HG02973 (cell line): ENCODE measurements around the gene C2orf78.

Source experiments
- ATAC-seq: cut with Tn5 transposase; IDR thresholded peaks from one replicate; pipeline ENCODE4 v1.9.1; 2021; ENCODE audit warnings: moderate library complexity; ENCODE audit not compliant: unreplicated experiment

The C2orf78 gene

GRCh38 chr2:73837847-73838585 is 54.0 kb downstream of the C2orf78 start:
- ATAC-seq, result no peak

GRCh38 chr2:73838889-73839534 is 55.0 kb downstream of the C2orf78 start:
- ATAC-seq, result no peak

- no peak for ATAC-seq
Observed at GRCh38 chr2:73839653-73840411, 55.8 kb downstream of the C2orf78 start.

- ATAC-seq, result no peak
Observed at GRCh38 chr2:73841912-73842738, 58.1 kb downstream of the C2orf78 start.

- no peak for ATAC-seq
Observed at GRCh38 chr2:73842739-73843019, 58.7 kb downstream of the C2orf78 start.

- no peak for ATAC-seq
Observed at GRCh38 chr2:73844087-73844486, 60.1 kb downstream of the C2orf78 start.

- ATAC-seq, result no peak
Observed at GRCh38 chr2:73850009-73850408, 66.0 kb downstream of the C2orf78 start.

GRCh38 chr2:73851274-73851673 is 67.3 kb downstream of the C2orf78 start:
- no peak for ATAC-seq

- ATAC-seq, result no peak
Observed at GRCh38 chr2:73852020-73852419, 68.0 kb downstream of the C2orf78 start.

GRCh38 chr2:73855526-73855925 is 71.5 kb downstream of the C2orf78 start:
- no peak for ATAC-seq

- no peak for ATAC-seq
Observed at GRCh38 chr2:73856214-73856613, 72.2 kb downstream of the C2orf78 start.

- no peak for ATAC-seq
Observed at GRCh38 chr2:73859721-73860586, 76.0 kb downstream of the C2orf78 start.

GRCh38 chr2:73862987-73863386 is 79.0 kb downstream of the C2orf78 start:
- no peak for ATAC-seq
